GM12878 (cell line): ENCODE data around the gene PLCB4. TPM values are rescaled to one million over a fixed set of nuclear protein-coding genes. Genes with fewer than 3 reads are reported as not detected.

Source experiments
- ATAC-seq: fragments of 200-7000 bp; cut with Tn5 transposase; 3 replicates; pipeline ENCODE4 v1.9.1; 2020; ENCODE audit warnings: mild to moderate bottlenecking, moderate library complexity
- BruUV-seq: library from RNA; stranded (reverse); fragments of 400-500 nt; replicated peaks from 2 replicates; lab custom pipeline; 2021; lab: Mats Ljungman, UMichigan
- CTCF ChIA-PET: fragments of 300-600 bp; sonication (Branson Sonifier 250); formaldehyde crosslinking; extraction: SDS; loops from one replicate; lab custom pipeline; 2021; ENCODE audit warnings: inconsistent platforms; lab: Yijun Ruan, JAX
- POLR2A ChIA-PET: fragments of 350-600 bp; formaldehyde crosslinking; extraction: SDS; loops from one replicate; lab custom pipeline; 2021; ENCODE audit warnings: inconsistent platforms; lab: Charles Lee
- RAD21 ChIA-PET: fragments of 300-600 bp; sonication (Branson Sonifier 250); formaldehyde crosslinking; loops from one replicate; lab custom pipeline; 2023; ENCODE audit warnings: antibody characterized with exemption; ENCODE audit not compliant: unreplicated experiment; lab: Charles Lee
- SMC1A ChIA-PET: fragments of 300-600 bp; sonication (Branson Sonifier 250); formaldehyde crosslinking; loops from one replicate; lab custom pipeline; 2023; ENCODE audit not compliant: unreplicated experiment, uncharacterized antibody; lab: Charles Lee
- DNase-seq: peaks from one replicate; pipeline ENCODE4 v3.0.0-alpha.2; 2011; ENCODE audit warnings: low read depth, low spot score
- FAIRE-seq: peaks from 3 replicates; lab custom pipeline; 2011; peaks lifted over from hg19 to GRCh38; lab: Jason Lieb, UNC
- H2AFZ ChIP-seq: 2 replicates; pipeline ENCODE4 v1.6.0; 2011; ENCODE audit warnings: low read depth, low read length, control low read depth; ENCODE audit not compliant: control insufficient read depth
- H3K27ac ChIP-seq: 2 replicates; pipeline ENCODE4 v1.5.1; 2011; ENCODE audit warnings: control low read depth; ENCODE audit not compliant: control insufficient read depth, insufficient read depth
- H3K27me3 ChIP-seq, 2 experiments: replicated peaks in 1 of 2; 2 replicates each; pipeline versions ENCODE4 v1.6.0 to v1.6.1; 2011; ENCODE audit warnings: low read length in 1 of 2; ENCODE audit not compliant: control insufficient read depth in 2 of 2, insufficient read depth in 2 of 2
- H3K36me3 ChIP-seq, 2 experiments: 2 replicates each; pipeline ENCODE4 v1.5.1; 2011; ENCODE audit warnings: low read length in 1 of 2; ENCODE audit not compliant: control insufficient read depth in 2 of 2, insufficient read depth in 2 of 2
- H3K4me1 ChIP-seq: 2 replicates; pipeline ENCODE4 v1.6.1; 2011; ENCODE audit warnings: mild to moderate bottlenecking, low read length, moderate library complexity, mixed read lengths; ENCODE audit not compliant: control insufficient read depth, insufficient read depth
- H3K4me2 ChIP-seq: 2 replicates; pipeline ENCODE4 v1.6.0; 2011; ENCODE audit warnings: control low read depth; ENCODE audit not compliant: control insufficient read depth, insufficient read depth
- H3K4me3 ChIP-seq: fragments of 200-600 bp; sonication (generic); 2 replicates; pipeline ENCODE4 v1.5.1; 2016
- H3K79me2 ChIP-seq: 2 replicates; pipeline ENCODE4 v1.6.0; 2011; ENCODE audit warnings: low read length; ENCODE audit not compliant: control insufficient read depth, insufficient read depth
- H3K9ac ChIP-seq: 2 replicates; pipeline ENCODE4 v1.8.0; 2011; ENCODE audit warnings: low read length, control low read depth, mixed read lengths; ENCODE audit not compliant: control insufficient read depth, insufficient read depth
- H3K9me3 ChIP-seq: replicated peaks from 3 replicates; pipeline ENCODE4 v1.5.1; 2011; ENCODE audit warnings: mild to moderate bottlenecking, low read length; ENCODE audit not compliant: control insufficient read depth, insufficient read depth
- H4K20me1 ChIP-seq: 2 replicates; pipeline ENCODE4 v1.6.0; 2011; ENCODE audit not compliant: control insufficient read depth, insufficient read depth
- ATF3 ChIP-seq: IDR thresholded peaks from 2 replicates; pipeline ENCODE4 v1.6.1; 2011; ENCODE audit warnings: low read depth, mild to moderate bottlenecking, low read length, moderate library complexity, borderline replicate concordance; ENCODE audit errors: extremely low read depth
- BRCA1 ChIP-seq: IDR thresholded peaks from 2 replicates; pipeline ENCODE4 v1.6.1; 2011; ENCODE audit warnings: low read depth, low read length, improper control_type of control experiment
- CBFB ChIP-seq: IDR thresholded peaks from 2 replicates; pipeline ENCODE4 v1.6.1; 2016; ENCODE audit warnings: antibody characterized with exemption, low read depth
- CEBPZ ChIP-seq: fragments of 150-350 bp; IDR thresholded peaks from 2 replicates; pipeline ENCODE4 v1.6.1; 2016; ENCODE audit warnings: low read depth, low read length
- ESRRA ChIP-seq: IDR thresholded peaks from 2 replicates; pipeline ENCODE4 v1.6.1; 2012; ENCODE audit warnings: mild to moderate bottlenecking, low read length, improper control_type of control experiment
- FOXK2 ChIP-seq: fragments of 450-650 bp; IDR thresholded peaks from 2 replicates; pipeline ENCODE4 v1.6.1; 2017; ENCODE audit warnings: mild to moderate bottlenecking, moderate library complexity
- IKZF1 ChIP-seq: fragments of 450-650 bp; conservative IDR thresholded peaks from 2 replicates; pipeline ENCODE4 v1.6.1; 2017; ENCODE audit warnings: antibody characterized with exemption, mild to moderate bottlenecking
- JUND ChIP-seq: IDR thresholded peaks from 2 replicates; pipeline ENCODE4 v1.6.1; 2012; ENCODE audit warnings: low read depth, mild to moderate bottlenecking, low read length, improper control_type of control experiment, moderate library complexity
- NKRF ChIP-seq: fragments of 450-650 bp; conservative IDR thresholded peaks from 2 replicates; pipeline ENCODE4 v1.6.1; 2017; ENCODE audit warnings: mild to moderate bottlenecking, moderate library complexity
- RUNX3 ChIP-seq: IDR thresholded peaks from 2 replicates; pipeline ENCODE4 v1.6.1; 2012; ENCODE audit warnings: low read length, inconsistent platforms
- TCF12 ChIP-seq: IDR thresholded peaks from 2 replicates; pipeline ENCODE4 v1.6.1; 2011; ENCODE audit warnings: low read depth, mild to moderate bottlenecking, low read length
- ZBTB33 ChIP-seq: fragments of 450-650 bp; IDR thresholded peaks from 2 replicates; pipeline ENCODE4 v1.6.1; 2017; ENCODE audit warnings: mild to moderate bottlenecking
- ZZZ3 ChIP-seq: IDR thresholded peaks from 2 replicates; pipeline ENCODE4 v1.6.1; 2011; ENCODE audit warnings: low read depth; ENCODE audit not compliant: control insufficient read depth, insufficient read length
- WGBS: methylation state at CpG from one replicate; pipeline ENCODE4 v1.1.6; 2016; ENCODE audit warnings: low lambda C conversion rate; ENCODE audit not compliant: insufficient replicate concordance, insufficient coverage; ENCODE audit errors: missing lambda C conversion rate; 5-methylcytosine and 5-hydroxymethylcytosine counted together
- in situ Hi-C: fragments of 300-500 bp; cut with MboI; formaldehyde crosslinking; loops from 9 replicates; pipeline ENCODE4 v1.14.3; 2018; ENCODE audit warnings: mixed read lengths
- intact Hi-C: fragments of 100-400 bp; cut with micrococcal nuclease; formaldehyde crosslinking; loops from one replicate; pipeline ENCODE4 v1.14.2; 2022; ENCODE audit not compliant: unreplicated experiment
- polyA plus RNA-seq, 11 experiments: library from polyadenylated mRNA; depleted of rRNA in 4 of 11; unstranded in 6 of 11; stranded (reverse) in 5 of 11; fragments of >200 nt; fragmentation: Nextera tagmentation in 4 of 11; fragmentation: Illumina TruSeq in 1 of 11; extraction: Ambion mirVana in 4 of 11; extraction: Trizol in 1 of 11; gene quantifications; 1 replicate in 1 of 11; 2 replicates in 10 of 11; pipeline versions ENCODE4 v1.2.1 to v1.2.3, GENCODE V29; 2011 to 2016; ENCODE audit warnings: inconsistent platforms in 2 of 11, missing spikeins in 2 of 11, low read depth in 1 of 11
- total RNA-seq, 4 experiments: library from RNA; depleted of rRNA in 3 of 4; stranded (reverse); fragments of >200 nt in 3 of 4; fragmentation: Illumina TruSeq in 1 of 4; extraction: Trizol in 1 of 4; gene quantifications; 2 replicates each; pipeline versions ENCODE4 v1.2.1 to v1.2.3, GENCODE V29; 2013 to 2021

Gene PLCB4
- total and polyA plus RNA-seq, 10 of the 15 experiments (the other 5 are each of a cell fraction or from before 2014, with no cell fraction given) = not detected

- H3K36me3 ChIP-seq = no peaks in the 10 kb centered on the region
- no peak overlapping the region for H3K4me2 ChIP-seq
- no peak for TF ChIP-seq CEBPZ
- TF ChIP-seq BRCA1 = no peak
- TF ChIP-seq ZBTB33 = no peak
- no peak for TF ChIP-seq ATF3
- TF ChIP-seq JUND = no peak
- TF ChIP-seq RUNX3 = no peak
- no peak for TF ChIP-seq IKZF1
- no peak for TF ChIP-seq FOXK2
- no peak for TF ChIP-seq NKRF
- TF ChIP-seq TCF12 = no peak
- TF ChIP-seq ESRRA = no peak
- TF ChIP-seq CBFB = no peak
- TF ChIP-seq ZZZ3 = no peak
- no peaks in the 10 kb centered on the region for H3K79me2 ChIP-seq
- no peaks in the 10 kb centered on the region for H3K9me3 ChIP-seq
- CTCF ChIA-PET = no interaction called here
- H3K27me3 ChIP-seq = no peaks in the 10 kb centered on the region
- H3K4me3 ChIP-seq = no peak overlapping the region
- no peaks in the 10 kb centered on the region for H4K20me1 ChIP-seq
- DNase-seq (no peak), ATAC-seq (no peak), FAIRE-seq (no peak)
- WGBS = 0% methylated on average over 1 of the region's 1 CpG
- in situ Hi-C loops = no loop called here
- SMC1A ChIA-PET = no interaction called here
- POLR2A ChIA-PET = no interaction called here
- BruUV-seq = no TSS peak
- RAD21 ChIA-PET = no interaction called here
- no peaks in the 10 kb centered on the region for H3K4me1 ChIP-seq
- H2AFZ ChIP-seq = no peak overlapping the region
- H3K9ac ChIP-seq = no peak overlapping the region
- intact Hi-C loops = no loop called here
- no peak overlapping the region for H3K27ac ChIP-seq
Observed at GRCh38 chr20:9302091-9302462, 233.2 kb downstream of the PLCB4 start.
